ENCODE results near the gene EXOC2. TPM values are rescaled to one million over a fixed set of nuclear protein-coding genes. Genes with fewer than 3 reads are reported as not detected.

The EXOC2 gene
- total RNA-seq, 4 donors from 2014 or later = 17.8 to 24.8 (median 21.4) TPM

GRCh38 chr6:473768-474452, 219.0 kb downstream of the EXOC2 start:
- DNase-seq = no peak
- Histone ChIP-seq H3K9me3 (no peaks in the 10 kb centered on the region), H3K27me3 (peaks cover 0 to 9% (median 0%) of the 10 kb centered on the region in 4 donors), H3K27ac (no peak overlapping the region), H3K36me3 (no peaks in the 10 kb centered on the region), H3K4me3 (no peak overlapping the region), H3K4me1 (peaks cover 0 to 5% (median 0%) of the 10 kb centered on the region in 3 donors)
- 82 to 84% methylated on average over 12 to 21 of the region's 27 CpGs for WGBS, 2 donors
- intact Hi-C loops (cut with DNase I) = no loop called here
- TF ChIP-seq CTCF (IDR thresholded peaks at IDR 0.05) (no peak), POLR2A (IDR thresholded peaks at IDR 0.05) (no peak)

- DNase-seq = no peak
- TF ChIP-seq CTCF (IDR thresholded peaks at IDR 0.05) (no peak), POLR2A (IDR thresholded peaks at IDR 0.05) (no peak)
- Histone ChIP-seq H3K27me3 (peaks cover 0 to 9% (median 0%) of the 10 kb centered on the region in 4 donors), H3K27ac (no peak overlapping the region), H3K4me3 (no peak overlapping the region), H3K4me1 (peaks cover 0 to 5% (median 0%) of the 10 kb centered on the region in 3 donors), H3K9me3 (no peaks in the 10 kb centered on the region), H3K36me3 (no peaks in the 10 kb centered on the region)
- intact Hi-C loops (cut with DNase I) = no loop called here
- WGBS, 2 donors = 48 to 79% methylated on average over 3 of the region's 3 CpGs
Observed at GRCh38 chr6:473356-473755, 219.6 kb downstream of the EXOC2 start.

- H3K4me1 ChIP-seq = peaks cover 0 to 5% (median 0%) of the 10 kb centered on the region in 3 donors
- no peaks in the 10 kb centered on the region for H3K9me3 ChIP-seq
- intact Hi-C loops (cut with DNase I) = no loop called here
- TF ChIP-seq CTCF (IDR thresholded peaks at IDR 0.05) (no peak), POLR2A (IDR thresholded peaks at IDR 0.05) (no peak)
- no peak overlapping the region for H3K27ac ChIP-seq
- peaks cover 0 to 30% (median 0%) of the 10 kb centered on the region in 4 donors for H3K27me3 ChIP-seq
- H3K36me3 ChIP-seq = no peaks in the 10 kb centered on the region
- no peak for DNase-seq
- 68 to 91% methylated on average over 10 to 12 of the region's 16 CpGs for WGBS, 2 donors
- H3K4me3 ChIP-seq = no peak overlapping the region
Observed at GRCh38 chr6:470901-471448, 222.0 kb downstream of the EXOC2 start.

- TF ChIP-seq CTCF (IDR thresholded peaks at IDR 0.05) (no peak), POLR2A (IDR thresholded peaks at IDR 0.05) (no peak)
- H3K36me3 ChIP-seq = no peaks in the 10 kb centered on the region
- H3K27ac ChIP-seq = no peak overlapping the region
- DNase-seq = no peak
- intact Hi-C loops (cut with DNase I) = no loop called here
- WGBS, 2 donors = 74 to 81% methylated on average over 8 to 16 of the region's 25 CpGs
- peaks cover 0 to 5% (median 0%) of the 10 kb centered on the region in 3 donors for H3K4me1 ChIP-seq
- H3K27me3 ChIP-seq = peaks cover 0 to 37% (median 0%) of the 10 kb centered on the region in 4 donors
- H3K9me3 ChIP-seq = no peaks in the 10 kb centered on the region
- H3K4me3 ChIP-seq = no peak overlapping the region
Observed at GRCh38 chr6:470051-470900, 222.7 kb downstream of the EXOC2 start.

- no peak for DNase-seq
- intact Hi-C loops (cut with DNase I) = no loop called here
- Histone ChIP-seq H3K27ac (no peak overlapping the region), H3K36me3 (no peaks in the 10 kb centered on the region), H3K27me3 (peaks cover 0 to 62% (median 0%) of the 10 kb centered on the region in 4 donors), H3K4me1 (no peaks in the 10 kb centered on the region), H3K4me3 (no peak overlapping the region), H3K9me3 (no peaks in the 10 kb centered on the region)
- no peak for TF ChIP-seq CTCF (IDR thresholded peaks at IDR 0.05)
- no peak for TF ChIP-seq POLR2A (IDR thresholded peaks at IDR 0.05)
- WGBS, 2 donors = 77 to 84% methylated on average over 11 to 15 of the region's 15 CpGs
Observed at GRCh38 chr6:467671-468082, 225.3 kb downstream of the EXOC2 start.
